Measurements from ENCODE around the gene PPP1R12B.
"Not testable (repeated sequence)": the region's sequence is repeated elsewhere in the genome, so short reads cannot be mapped to it uniquely, and the experiment has no call there.

The PPP1R12B gene

DNA sequence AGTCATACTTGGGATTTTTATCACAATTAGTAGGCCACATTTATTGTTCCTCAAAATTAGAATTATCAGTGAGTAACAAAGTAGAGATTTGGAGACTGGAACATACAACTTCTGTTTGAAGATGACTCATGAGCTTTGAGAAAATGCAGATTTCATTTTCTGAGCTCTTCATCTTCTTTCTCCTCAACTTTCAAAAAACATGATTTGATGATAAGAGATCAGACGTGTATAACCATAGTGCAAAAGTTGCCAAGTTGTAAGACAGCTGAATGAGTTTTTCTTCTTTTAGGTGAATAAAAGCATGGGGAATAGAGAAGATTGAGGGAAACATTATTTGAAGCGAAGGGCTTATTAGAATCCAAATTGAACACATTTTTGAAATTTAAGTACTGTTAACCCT is 58.4 kb downstream of the PPP1R12B start:
- DNase-seq: not testable (repeated sequence)

DNA sequence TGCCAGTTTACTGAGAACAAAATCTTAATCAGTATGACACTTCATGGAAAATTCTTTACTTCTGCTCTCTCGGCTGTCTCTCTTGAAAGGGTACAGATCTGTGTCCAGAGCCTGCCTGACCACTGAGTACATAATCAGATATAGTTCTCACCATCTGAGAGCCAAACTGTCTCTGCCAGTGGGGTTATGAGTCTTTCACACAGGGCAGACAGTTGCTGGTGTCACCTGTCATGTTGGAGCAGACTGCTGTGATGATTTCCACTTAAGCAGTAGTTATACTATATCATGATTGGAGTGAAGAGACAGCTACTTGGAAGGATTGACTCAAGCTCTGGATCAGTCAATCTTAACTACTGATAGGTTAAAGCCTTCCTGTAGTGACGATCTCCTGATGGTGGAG is 58.9 kb downstream of the PPP1R12B start:
- DNase-seq: not testable (repeated sequence)

DNA sequence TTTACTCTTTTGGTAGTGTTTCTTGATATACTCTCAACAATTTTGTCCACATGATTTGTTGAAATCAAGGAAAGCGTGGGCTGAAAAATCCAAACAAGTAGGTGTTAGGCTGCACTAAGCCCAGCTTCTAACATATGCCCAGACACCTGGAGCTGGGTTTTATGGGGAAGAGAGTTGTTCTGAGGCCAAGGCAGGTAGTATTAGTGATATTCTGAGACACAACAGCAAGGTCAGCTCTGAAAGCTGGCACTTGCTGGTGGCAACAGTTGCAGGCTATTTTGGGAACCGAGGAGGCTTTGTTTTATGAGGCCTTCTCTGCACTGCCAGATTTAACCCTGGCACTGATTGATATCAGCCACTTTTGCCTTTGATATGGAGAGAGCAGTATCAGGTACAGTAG is 61.8 kb downstream of the PPP1R12B start:
- DNase-seq: not testable (repeated sequence)

DNA sequence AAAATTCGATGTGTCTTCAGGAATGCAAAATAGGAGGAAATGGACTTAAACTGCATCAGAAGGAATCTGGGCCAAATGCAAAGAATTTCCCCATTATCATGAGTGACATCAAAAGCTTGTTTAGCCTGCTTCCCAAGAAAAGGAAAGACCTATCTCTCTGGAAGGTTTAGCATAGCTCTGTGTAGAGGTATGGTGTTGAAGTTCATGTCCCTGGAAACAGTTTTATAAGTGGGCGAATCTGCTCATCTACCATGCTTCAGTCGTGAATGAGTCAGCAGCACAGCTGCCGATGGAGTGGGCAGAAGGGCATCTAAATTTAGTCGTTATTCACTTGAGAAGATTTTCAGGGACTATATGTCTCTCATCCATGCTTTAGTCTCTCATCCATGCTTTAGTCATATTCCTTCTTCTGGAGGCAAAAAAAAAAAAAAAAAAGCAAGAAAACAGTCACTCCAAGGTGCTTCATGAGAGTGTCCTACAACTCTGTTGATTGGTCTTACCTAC is 62.4 kb downstream of the PPP1R12B start:
- DNase-seq: not testable (repeated sequence)

DNA sequence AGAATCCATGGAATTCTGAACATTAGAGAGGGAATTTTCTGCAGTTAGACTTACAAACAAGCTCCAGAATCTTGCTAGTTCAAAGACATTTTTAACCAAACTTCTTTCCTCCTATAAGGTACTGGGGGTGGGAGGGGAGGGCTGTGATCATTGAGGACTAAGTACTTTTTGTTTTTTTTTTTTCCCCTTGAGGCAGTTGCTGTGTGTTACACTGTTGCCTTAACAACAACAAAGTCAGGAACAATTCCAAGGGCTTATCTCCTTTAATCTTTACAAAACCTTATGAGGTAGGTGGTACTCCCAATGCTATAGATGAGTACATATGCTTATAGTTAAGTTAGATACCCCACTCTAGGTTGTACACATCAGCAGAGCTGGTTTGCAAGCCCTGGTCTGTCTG is 62.9 kb downstream of the PPP1R12B start:
- no peak for DNase-seq

- DNase-seq: not testable (repeated sequence)
These were observed 63.9 kb downstream of the PPP1R12B start for GRCh38 chr1:202412421-202412820.

DNA sequence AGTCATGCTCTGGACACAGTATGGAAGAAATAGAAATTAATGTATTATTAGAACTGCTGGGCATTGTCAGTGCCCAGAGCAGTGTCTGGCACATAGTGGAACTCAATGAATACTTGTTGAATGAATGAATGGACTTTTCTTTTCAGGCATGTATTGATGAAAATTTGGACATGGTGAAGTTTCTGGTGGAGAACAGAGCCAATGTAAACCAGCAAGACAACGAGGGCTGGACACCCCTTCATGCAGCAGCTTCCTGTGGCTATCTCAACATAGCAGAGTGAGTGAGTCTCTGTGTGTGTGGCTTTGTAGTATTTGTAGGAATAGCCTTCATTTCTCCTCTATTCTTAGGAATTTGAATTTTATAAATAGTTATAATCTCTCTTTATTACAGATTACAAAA is 68.1 kb downstream of the PPP1R12B start:
- DNase-seq: no peak

DNA sequence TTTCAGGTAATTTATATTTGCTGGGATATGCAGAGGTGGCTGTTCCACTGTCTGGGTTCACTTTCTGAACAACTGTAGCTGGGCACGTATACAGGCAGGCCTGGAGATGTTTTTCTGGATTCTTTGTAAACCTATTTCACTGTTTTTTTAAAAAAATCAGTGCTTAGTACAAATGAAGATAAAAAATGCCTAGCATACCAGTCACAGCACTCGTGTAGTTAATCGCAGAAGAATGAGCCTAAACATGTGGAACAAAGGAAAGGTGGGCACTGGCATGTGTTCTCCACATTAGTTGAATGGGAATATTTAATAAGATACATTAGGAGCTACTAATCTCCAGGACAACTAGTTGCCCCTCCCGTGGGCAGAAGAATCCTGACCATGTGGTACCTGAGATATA is 68.6 kb downstream of the PPP1R12B start:
- not testable (repeated sequence) for DNase-seq

- DNase-seq: not testable (repeated sequence)
These were observed 69.3 kb downstream of the PPP1R12B start for GRCh38 chr1:202417762-202418201.

DNA sequence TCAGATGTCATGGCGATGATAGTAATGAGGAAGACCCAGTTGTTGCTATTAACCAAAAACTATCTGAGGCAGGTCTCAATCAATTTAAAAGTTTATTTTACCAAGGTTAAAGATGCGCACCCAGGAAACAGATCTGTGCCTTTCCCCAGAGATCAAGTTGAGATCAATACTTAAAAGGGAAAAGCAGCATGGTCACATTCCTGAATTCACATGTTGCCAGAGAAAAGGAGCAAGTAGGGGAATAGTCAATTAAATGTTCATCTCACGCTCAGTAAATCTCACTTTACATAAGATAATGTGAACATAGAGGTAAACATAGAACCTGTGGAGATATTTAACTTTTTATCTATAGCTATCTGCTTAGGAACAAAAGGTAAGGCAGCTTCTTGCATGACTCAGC is 71.2 kb downstream of the PPP1R12B start:
- DNase-seq: not testable (repeated sequence)

DNA sequence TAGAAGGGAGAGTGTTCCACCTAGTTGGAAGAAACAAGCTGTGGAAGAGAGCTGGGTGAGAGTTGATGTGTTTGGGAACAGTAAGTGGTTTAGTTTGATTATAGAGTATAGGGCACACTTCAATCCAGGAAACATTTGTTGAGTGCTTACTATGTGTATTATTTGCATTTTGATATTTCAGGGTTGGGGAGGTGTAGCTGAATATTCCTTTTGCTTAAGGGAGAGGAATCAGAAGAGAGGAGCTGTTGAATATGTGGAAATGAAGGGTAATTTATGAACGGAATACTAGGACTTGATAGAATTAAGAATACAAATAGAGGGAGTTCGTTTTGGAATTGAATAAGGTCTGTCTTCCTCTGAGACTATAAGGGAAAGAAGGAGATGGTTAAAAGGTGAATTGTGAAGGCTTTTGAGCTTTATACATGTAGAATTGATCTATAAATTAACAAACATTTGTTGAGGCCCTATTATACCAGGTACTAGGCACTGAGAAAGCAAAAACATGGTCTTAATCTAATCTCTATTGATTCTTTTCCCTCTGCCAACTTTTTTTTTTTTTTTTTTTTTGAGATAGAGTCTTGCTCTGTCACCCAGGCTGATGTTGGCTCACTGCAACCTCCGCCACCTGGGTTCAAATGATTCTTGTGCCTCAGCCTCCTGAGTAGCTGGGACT is 72.1 kb downstream of the PPP1R12B start:
- not testable (repeated sequence) for DNase-seq

DNA sequence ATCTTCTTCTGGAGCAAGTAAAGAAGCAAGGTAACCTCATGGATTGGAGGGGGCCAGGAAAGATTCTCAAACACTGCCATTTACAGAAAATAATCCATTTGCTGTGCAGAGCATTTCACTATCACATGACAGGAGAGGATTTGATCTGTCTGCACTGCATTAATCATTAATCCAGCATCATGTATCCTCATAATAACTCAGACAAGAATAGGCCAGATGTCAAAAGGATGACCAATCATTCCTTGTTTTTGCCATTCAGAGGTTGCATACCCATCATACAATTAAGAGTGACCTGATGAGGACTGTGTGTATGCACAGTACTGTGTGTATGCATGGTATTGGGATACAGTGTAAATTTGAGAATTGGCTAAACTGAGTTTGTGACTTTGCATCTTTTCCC is 74.2 kb downstream of the PPP1R12B start:
- DNase-seq: not testable (repeated sequence)

- not testable (repeated sequence) for DNase-seq
These were observed 75.8 kb downstream of the PPP1R12B start for GRCh38 chr1:202424260-202424659.

DNA sequence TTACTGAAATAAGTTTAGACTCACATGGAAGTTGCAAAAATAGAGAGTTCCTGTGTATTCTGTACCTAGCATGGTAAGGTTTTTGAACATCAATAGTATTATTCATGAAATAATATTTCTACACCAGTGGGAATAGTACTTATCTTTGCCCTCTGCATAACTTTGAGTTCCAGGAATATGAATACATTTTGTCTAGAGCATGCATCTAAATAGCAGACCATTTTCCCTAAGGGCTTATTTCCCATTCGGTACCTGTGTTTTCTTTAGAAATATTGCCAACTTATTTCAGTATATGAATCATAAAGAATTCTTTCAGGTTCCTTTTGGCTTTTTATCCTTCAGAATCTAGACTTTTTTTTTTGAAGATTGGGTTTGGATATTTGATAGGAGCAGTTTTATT is 81.6 kb downstream of the PPP1R12B start:
- not testable (repeated sequence) for DNase-seq

GRCh38 chr1:202432338-202432737 is 83.8 kb downstream of the PPP1R12B start:
- DNase-seq: not testable (repeated sequence)

DNA sequence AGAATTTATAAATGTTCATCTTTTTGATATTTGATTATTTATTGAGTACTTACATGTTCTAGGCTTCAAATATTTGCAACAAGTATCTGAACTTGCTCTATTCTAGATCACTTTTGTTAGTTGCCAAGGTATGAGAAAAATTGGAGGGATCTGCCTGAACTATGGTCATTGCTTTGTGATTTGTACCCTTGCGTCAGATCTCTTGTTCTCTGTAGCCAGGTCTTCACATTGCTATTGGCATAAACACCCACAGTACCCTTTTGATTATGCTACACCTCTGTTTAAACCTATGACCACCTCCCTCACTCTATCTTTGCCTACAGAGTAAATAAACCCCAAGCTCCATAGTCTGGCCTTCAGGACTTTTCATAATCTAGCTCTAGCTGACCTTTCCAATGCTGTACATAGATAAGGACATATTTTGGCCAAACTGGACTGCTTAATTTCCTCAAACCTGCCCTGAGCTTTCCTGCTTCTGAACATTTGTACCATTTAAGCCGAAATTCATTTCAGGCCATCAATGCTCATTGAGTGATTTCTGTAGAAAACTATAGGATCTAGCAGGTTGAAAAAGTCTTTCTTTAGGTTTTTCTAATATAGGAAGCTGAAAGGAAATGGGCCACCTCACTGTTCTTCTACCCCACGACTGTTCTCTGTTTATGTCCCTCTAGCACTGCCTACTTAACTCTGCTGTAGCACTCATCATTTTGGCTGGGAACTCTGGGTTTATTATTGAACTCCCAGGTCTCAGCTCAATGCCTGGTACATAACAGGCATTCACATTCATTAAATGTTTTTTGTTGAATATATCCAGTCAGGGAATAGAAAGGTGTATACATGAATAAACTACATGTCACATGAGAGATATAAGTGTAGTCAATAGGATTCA is 84.9 kb downstream of the PPP1R12B start:
- DNase-seq: no peak

DNA sequence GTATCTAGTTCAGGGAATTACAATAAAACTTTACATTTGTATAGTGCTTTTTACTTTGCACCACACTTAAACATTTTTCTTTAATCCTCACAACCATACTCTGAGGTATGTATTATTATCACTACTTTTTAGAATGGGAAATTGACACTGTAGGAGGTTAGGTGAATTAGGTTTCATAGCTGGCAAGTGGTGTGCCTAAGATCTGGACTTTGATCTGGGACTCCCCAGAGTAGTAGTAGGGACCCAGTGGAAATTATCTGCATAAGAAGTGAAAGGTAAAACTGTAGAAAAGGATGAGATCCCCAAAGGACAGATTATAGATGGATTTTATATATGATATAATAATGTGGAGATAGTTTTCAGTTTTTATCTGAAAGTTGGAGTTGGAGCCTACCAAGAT is 85.6 kb downstream of the PPP1R12B start:
- DNase-seq: no peak

GRCh38 chr1:202438393-202439174 is 90.1 kb downstream of the PPP1R12B start:
- DNase-seq: no peak

DNA sequence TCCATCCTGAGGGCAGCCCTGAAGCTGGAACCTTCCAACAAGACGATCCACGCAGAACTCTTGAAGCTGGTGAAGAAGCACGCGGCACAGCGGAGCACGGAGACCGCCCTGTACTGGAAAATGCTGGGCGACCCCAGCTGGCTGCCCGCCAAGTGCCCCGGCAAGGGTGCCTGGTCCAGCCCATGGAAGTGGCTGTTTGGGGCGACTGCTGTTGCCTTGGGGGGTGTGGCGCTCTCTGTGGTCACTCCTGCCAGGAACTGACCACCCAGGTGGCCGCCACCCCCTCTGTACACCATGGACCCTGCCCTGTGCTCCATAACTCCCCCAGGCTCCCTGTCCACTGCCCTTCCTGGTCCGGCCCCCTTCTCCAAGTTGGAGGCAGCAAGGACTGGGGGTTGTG is 90.8 kb downstream of the PPP1R12B start:
- no peak for DNase-seq

DNA sequence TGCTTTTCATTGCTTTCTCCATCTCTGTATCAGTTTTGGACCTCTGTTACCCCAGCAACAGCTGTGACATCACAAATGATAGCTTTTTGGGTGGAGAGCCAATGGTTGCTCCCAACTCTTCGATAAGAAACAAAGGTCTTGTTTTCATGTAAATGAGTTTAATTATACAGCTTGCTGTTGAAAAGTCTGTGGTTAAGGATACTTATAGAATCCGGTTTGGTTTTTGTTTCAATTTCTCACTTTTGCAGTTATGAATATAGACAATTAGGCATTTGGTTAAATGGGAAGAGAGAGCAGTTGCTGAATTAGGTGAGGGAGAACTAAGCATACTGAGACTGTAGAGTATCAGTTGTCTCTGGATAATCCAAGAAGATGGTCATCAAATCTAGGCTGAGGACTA is 99.6 kb downstream of the PPP1R12B start:
- DNase-seq: not testable (repeated sequence)

DNA sequence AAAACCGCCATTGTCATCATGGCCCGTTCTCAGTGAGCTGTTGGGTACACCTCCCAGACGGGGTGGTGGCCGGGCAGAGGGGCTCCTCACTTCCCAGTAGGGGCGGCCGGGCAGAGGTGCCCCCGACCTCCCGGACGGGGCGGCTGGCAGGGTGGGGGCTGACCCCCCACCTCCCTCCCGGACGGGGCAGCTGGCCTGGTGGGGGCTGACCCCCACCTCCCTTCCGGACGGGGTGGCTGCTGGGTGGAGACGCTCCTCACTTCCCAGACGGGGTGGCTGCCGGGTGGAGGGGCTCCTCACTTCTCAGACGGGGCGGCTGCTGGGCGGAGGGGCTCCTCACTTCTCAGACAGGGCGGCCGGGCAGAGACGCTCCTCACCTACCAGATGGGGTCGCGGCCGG is 103.1 kb downstream of the PPP1R12B start:
- DNase-seq: not testable (repeated sequence)

DNA sequence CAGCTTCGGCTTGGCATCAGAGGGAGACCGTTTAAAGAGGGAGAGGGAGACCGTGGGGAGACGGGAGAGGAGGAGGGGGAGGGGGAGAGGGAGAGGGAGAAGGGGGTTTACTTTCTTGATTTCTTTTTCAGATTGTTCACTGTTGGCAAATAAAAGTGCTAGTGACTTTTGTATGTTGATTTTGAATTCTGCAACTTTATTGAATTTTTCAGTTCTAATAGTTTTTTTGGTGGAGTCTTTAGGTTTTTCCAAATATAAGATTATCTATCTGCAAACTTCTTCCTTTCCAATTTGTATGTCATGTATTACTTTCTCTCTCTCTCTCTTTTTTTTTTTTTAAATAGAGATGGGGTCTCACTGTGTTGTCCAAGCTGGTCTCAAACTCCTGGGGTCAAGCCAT is 104.0 kb downstream of the PPP1R12B start:
- no peak for DNase-seq
